Lung microvascular endothelial cell (primary cell): ENCODE results near the gene BPHL. TPM values are rescaled to one million over a fixed set of nuclear protein-coding genes. Genes with fewer than 3 reads are reported as not detected.

Experiments
- total RNA-seq: library from RNA; depleted of rRNA; stranded (reverse); fragments of >200 nt; gene quantifications from 2 replicates; pipeline ENCODE4 v1.2.1, GENCODE V29; 2014

Gene BPHL
- total RNA-seq, 1 donor from 2014 or later, result 7.9 TPM

Other genes starting within 250 kb of the BPHL start
- 38.5 and 70.2 TPM in 2 replicates for gene SERPINB9, start 215.4 kb upstream of the BPHL start, total RNA-seq
- gene SERPINB6, start 147.1 kb upstream of the BPHL start, total RNA-seq, result 79.0 and 112 TPM in 2 replicates
- gene NQO2, start 118.8 kb upstream of the BPHL start, total RNA-seq, result 7.6 and 8.5 TPM in 2 replicates
- gene RIPK1, start 50.2 kb upstream of the BPHL start, total RNA-seq, result 15.9 and 22.4 TPM in 2 replicates
- 34.9 and 43.5 TPM in 2 replicates for gene TUBB2A, start 38.8 kb downstream of the BPHL start, total RNA-seq
- gene TUBB2B, start 108.9 kb downstream of the BPHL start, total RNA-seq, result 1.8 and 2.0 TPM in 2 replicates
- gene PSMG4, start 140.2 kb downstream of the BPHL start, total RNA-seq, result 31.9 and 45.3 TPM in 2 replicates